Thyroid gland (tissue), 4 donors: ENCODE results near the gene SNX22. TPM values are rescaled to one million over a fixed set of nuclear protein-coding genes. Genes with fewer than 3 reads are reported as not detected.
A peak's percentile ranks its signal among the peaks of the same experiment; 100 is the strongest.

Experiments used
- DNase-seq, 2 donors: peaks; one replicate each; pipeline ENCODE4 v3.0.0-alpha.2; 2019
- H3K27ac ChIP-seq, 3 donors: fragments of 200-600 bp; sonication (generic); 1 replicate in 2 of 3; 2 replicates in 1 of 3; pipeline ENCODE4 v1.5.1; 2016 to 2019; ENCODE audit warnings: mild to moderate bottlenecking in 1 of 3, moderate library complexity in 1 of 3
- H3K27me3 ChIP-seq: fragments of 200-600 bp; sonication (generic); one replicate; pipeline ENCODE4 v1.5.1; 2019
- H3K36me3 ChIP-seq, 2 donors: fragments of 200-600 bp; sonication (generic); one replicate each; pipeline ENCODE4 v1.5.1; 2016 to 2019
- H3K4me1 ChIP-seq, 2 donors: fragments of 200-600 bp; sonication (generic); one replicate each; pipeline ENCODE4 v1.5.1; 2017 to 2019
- H3K4me3 ChIP-seq, 3 donors: fragments of 200-600 bp; sonication (generic); replicated peaks in 1 of 3; 1 replicate in 2 of 3; 2 replicates in 1 of 3; pipeline ENCODE4 v1.5.1; 2016; ENCODE audit warnings: mild to moderate bottlenecking in 1 of 3
- H3K9me3 ChIP-seq: fragments of 200-600 bp; sonication (generic); one replicate; pipeline ENCODE4 v1.5.1; 2017
- POLR2A ChIP-seq, 2 donors: fragments of 450-650 bp; IDR thresholded peaks; one replicate each; pipeline ENCODE4 v1.6.1; 2017; ENCODE audit warnings: antibody characterized with exemption in 2 of 2, mild to moderate bottlenecking in 2 of 2, moderate library complexity in 1 of 2
- WGBS, 2 donors: methylation state at CpG; one replicate each; pipeline ENCODE4 v1.1.5; 2017; 5-methylcytosine and 5-hydroxymethylcytosine counted together
- intact Hi-C: fragments of 100-400 bp; cut with DNase I; formaldehyde crosslinking; loops from one replicate; pipeline ENCODE4 v1.15.1; 2023
- total RNA-seq, 4 donors: library from RNA; depleted of rRNA; stranded (reverse); fragments of >200 nt; gene quantifications; one replicate each; pipeline ENCODE4 v1.2.3, GENCODE V29; 2016
- TF ChIP-seq, protein P1 (sequence below), 6 experiments: fragments of 200-600 bp in 3 of 6; fragments of 450-650 bp in 3 of 6; sonication (generic) in 3 of 6; IDR thresholded peaks; one replicate each; pipeline ENCODE4 v1.5.1; 2016 to 2019; ENCODE audit warnings: antibody characterized with exemption in 6 of 6, mild to moderate bottlenecking in 2 of 6, inconsistent platforms in 1 of 6, moderate library complexity in 1 of 6

Gene SNX22
- total RNA-seq, 4 donors from 2014 or later: 102 to 241 (median 123) TPM

DNA sequence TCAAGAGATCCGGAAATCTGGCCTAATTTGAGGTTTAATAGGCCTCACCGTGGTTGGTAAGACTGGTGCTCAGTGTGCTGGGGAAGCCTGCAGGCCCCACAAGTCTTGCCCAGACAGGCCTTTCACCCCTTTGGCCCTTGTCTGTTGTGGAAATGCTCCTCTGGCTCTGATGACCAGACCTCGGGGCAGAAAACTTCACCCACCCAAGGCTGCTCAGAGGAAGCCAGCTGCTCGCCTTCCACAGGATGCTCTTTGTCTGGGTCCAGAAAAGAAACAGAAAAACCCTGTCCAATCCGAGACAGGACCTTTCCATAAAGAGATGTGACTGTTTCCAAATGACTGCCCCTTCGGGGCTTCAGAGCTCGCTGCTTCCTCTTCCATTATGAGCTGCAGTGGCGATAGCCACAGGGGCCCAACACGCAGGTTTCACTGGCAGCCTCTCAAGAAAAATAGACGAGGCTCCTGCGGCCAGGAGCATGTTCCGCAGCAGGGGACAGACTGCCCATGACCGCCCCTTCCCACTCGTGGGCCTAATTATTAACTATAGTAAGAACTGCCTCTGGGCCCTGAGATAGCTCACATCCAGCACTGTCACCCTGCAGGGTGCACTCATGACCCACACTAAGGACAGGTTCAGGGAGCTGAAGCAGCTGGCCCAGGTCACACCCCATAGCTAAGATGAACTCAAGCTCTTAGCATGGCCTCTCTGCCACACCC, 6.8 kb upstream of the SNX22 start:
- WGBS, 2 donors: 81 to 92% methylated on average over 4 to 14 of the region's 14 CpGs
- no peak overlapping the region for H3K4me3 ChIP-seq

DNA sequence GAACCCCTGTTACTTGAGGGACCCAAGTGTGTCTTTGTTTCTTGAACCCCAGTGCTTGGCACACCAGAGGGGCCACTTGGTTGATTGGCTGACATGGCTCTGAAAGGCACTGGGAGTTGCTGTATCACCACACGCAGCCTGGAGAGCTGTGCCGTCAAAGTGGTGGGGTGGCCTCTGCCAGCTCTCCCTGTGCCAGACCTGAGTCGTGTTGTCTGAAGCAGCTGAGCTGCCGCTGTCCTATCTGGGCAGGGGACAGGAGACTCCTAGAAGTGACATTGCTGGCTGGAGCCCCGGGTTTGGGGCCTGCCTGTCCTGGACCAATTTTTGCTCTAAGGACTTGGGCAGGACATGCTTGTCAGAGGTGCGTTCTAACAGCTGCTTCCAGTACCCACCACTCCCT, 5.5 kb upstream of the SNX22 start:
- Histone ChIP-seq H3K27me3 (no peaks in the 10 kb centered on the region), H3K4me3 (no peak overlapping the region), H3K36me3 (peaks cover 17 to 19% of the 10 kb centered on the region in 2 donors), H3K27ac (peak overlapping the region in 2 of 3 donors; percentile 55 to 68), H3K9me3 (no peaks in the 10 kb centered on the region), H3K4me1 (peaks cover 0 to 17% of the 10 kb centered on the region in 2 donors)
- peak in 1 of 2 donors; percentile 15 for TF ChIP-seq POLR2A (IDR thresholded peaks at IDR 0.05)
- TF ChIP-seq, protein P1, sequence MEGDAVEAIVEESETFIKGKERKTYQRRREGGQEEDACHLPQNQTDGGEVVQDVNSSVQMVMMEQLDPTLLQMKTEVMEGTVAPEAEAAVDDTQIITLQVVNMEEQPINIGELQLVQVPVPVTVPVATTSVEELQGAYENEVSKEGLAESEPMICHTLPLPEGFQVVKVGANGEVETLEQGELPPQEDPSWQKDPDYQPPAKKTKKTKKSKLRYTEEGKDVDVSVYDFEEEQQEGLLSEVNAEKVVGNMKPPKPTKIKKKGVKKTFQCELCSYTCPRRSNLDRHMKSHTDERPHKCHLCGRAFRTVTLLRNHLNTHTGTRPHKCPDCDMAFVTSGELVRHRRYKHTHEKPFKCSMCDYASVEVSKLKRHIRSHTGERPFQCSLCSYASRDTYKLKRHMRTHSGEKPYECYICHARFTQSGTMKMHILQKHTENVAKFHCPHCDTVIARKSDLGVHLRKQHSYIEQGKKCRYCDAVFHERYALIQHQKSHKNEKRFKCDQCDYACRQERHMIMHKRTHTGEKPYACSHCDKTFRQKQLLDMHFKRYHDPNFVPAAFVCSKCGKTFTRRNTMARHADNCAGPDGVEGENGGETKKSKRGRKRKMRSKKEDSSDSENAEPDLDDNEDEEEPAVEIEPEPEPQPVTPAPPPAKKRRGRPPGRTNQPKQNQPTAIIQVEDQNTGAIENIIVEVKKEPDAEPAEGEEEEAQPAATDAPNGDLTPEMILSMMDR (IDR thresholded peaks at IDR 0.05): no peak
- DNase-seq: peak; percentile 65 to 70
- WGBS, 2 donors: 22 to 59% methylated on average over 2 to 5 of the region's 6 CpGs
- intact Hi-C loops: no loop called here

More for the DNA sequence above, 6.8 kb upstream of the SNX22 start:
- Histone ChIP-seq H3K27me3 (no peaks in the 10 kb centered on the region), H3K9me3 (no peaks in the 10 kb centered on the region), H3K27ac (no peak overlapping the region), H3K36me3 (peaks cover 17 to 19% of the 10 kb centered on the region in 2 donors), H3K4me1 (peaks cover 0 to 8% of the 10 kb centered on the region in 2 donors)
- intact Hi-C loops: no loop called here
- DNase-seq: no peak
- no peak for TF ChIP-seq POLR2A (IDR thresholded peaks at IDR 0.05)
- TF ChIP-seq, protein P1 (IDR thresholded peaks at IDR 0.05): no peak

- H3K27ac ChIP-seq: peak overlapping the region in 1 of 3 donors; percentile 55
- H3K27me3 ChIP-seq: no peaks in the 10 kb centered on the region
- 77 to 88% methylated on average over 3 of the region's 3 CpGs for WGBS, 2 donors
- H3K36me3 ChIP-seq: peaks cover 13 to 19% of the 10 kb centered on the region in 2 donors
- intact Hi-C loops: no loop called here
- no peak for DNase-seq
- TF ChIP-seq, protein P1 (IDR thresholded peaks at IDR 0.05): no peak
- TF ChIP-seq POLR2A (IDR thresholded peaks at IDR 0.05): no peak
- H3K4me3 ChIP-seq: no peak overlapping the region
- no peaks in the 10 kb centered on the region for H3K9me3 ChIP-seq
- H3K4me1 ChIP-seq: peaks cover 0 to 20% of the 10 kb centered on the region in 2 donors
These were observed 5.0 kb upstream of the SNX22 start for GRCh38 chr15:64146520-64146884.

DNA sequence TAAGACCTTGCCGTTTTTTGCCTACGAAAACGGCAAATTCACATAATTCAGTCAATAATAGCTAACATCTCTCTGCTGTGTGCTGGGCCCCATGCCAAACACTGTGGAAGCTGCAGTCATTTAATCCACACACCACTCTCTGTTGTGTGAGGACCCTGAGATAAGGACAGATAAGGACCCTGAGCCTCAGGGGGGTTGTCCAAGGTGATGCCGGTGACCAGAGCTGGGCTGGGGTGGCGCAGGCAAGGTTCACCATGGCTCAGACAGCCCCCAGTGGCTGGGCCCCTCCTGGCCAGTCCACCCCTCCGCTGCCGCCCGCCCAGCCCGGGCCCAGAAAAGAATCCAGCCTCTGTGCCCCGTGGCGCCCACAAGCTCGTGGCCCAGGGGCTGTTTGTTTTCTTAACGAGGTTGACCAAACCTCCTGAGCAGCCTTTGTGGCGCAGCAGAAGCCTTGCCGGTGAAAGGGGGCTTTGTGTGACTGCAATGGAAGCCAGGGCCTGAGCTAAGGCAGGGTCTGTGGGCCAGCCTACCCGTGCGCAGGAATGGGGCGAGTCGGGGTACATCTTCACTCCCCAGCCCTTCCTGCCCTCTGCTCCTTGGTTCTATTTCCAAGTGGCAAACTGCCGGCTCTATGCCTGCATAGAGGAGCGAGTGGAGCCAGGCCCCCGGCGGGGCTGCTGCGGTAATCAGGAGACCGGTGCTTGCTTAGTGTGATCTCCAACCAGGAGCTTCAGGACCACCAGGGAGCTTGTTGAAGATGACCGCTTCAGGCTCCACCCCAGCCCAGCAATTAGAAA, 4.4 kb upstream of the SNX22 start:
- Histone ChIP-seq H3K27me3 (no peaks in the 10 kb centered on the region), H3K4me1 (peaks cover 0 to 22% of the 10 kb centered on the region in 2 donors), H3K4me3 (no peak overlapping the region), H3K36me3 (peaks cover 9 to 19% of the 10 kb centered on the region in 2 donors), H3K9me3 (no peaks in the 10 kb centered on the region), H3K27ac (no peak overlapping the region)
- intact Hi-C loops: no loop called here
- WGBS, 2 donors: 73 to 80% methylated on average over 17 to 18 of the region's 26 CpGs
- TF ChIP-seq POLR2A (IDR thresholded peaks at IDR 0.05): no peak
- TF ChIP-seq, protein P1 (IDR thresholded peaks at IDR 0.05): no peak
- DNase-seq: no peak

- no peak overlapping the region for H3K27ac ChIP-seq
- intact Hi-C loops: no loop called here
- WGBS, 2 donors: 91 to 94% methylated on average over 7 of the region's 7 CpGs
- TF ChIP-seq POLR2A (IDR thresholded peaks at IDR 0.05): no peak
- TF ChIP-seq, protein P1 (IDR thresholded peaks at IDR 0.05): no peak
- H3K36me3 ChIP-seq: peaks cover 6 to 13% of the 10 kb centered on the region in 2 donors
- no peak overlapping the region for H3K4me3 ChIP-seq
- no peaks in the 10 kb centered on the region for H3K27me3 ChIP-seq
- peaks cover 6 to 27% of the 10 kb centered on the region in 2 donors for H3K4me1 ChIP-seq
- DNase-seq: no peak
- H3K9me3 ChIP-seq: no peaks in the 10 kb centered on the region
These were observed 3.4 kb upstream of the SNX22 start for GRCh38 chr15:64148168-64148567.
